OCI-LY3 (cell line): ENCODE data around the gene GALNT2.

ENCODE experiments used
- EZH2phosphoT487 ChIP-seq: fragments of 200-600 bp; shearing (Covaris generic); IDR thresholded peaks from 2 replicates; pipeline ENCODE4 v1.6.1; 2018; ENCODE audit warnings: antibody characterized with exemption, mixed run types, low read depth
- TF ChIP-seq, protein P1 (sequence below): fragments of 200-600, 300-600 bp; sonication (generic); IDR thresholded peaks from 2 replicates; pipeline ENCODE4 v1.5.1; 2014; ENCODE audit warnings: antibody characterized with exemption, low read length, low read depth

DNA sequence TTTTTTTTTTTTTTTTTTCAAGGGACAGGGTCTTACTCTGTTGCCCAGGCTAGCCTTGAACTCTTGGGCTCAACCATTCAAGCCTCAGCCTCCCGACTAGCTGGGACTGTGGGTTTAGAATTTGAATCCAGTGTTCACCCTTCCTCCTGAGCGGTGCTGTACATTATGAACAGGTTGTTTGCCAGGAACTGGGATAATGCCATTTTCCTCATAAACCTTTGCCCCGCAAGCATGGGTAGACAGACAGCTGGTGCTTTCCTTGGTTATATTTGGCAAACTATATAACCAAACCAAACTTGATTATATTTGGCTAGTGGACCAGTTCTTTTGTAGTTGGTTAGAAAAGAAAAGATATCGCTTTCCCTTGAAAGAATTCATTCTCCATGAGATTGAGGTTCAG, 54.9 kb downstream of the GALNT2 start:
- TF ChIP-seq, protein P1, sequence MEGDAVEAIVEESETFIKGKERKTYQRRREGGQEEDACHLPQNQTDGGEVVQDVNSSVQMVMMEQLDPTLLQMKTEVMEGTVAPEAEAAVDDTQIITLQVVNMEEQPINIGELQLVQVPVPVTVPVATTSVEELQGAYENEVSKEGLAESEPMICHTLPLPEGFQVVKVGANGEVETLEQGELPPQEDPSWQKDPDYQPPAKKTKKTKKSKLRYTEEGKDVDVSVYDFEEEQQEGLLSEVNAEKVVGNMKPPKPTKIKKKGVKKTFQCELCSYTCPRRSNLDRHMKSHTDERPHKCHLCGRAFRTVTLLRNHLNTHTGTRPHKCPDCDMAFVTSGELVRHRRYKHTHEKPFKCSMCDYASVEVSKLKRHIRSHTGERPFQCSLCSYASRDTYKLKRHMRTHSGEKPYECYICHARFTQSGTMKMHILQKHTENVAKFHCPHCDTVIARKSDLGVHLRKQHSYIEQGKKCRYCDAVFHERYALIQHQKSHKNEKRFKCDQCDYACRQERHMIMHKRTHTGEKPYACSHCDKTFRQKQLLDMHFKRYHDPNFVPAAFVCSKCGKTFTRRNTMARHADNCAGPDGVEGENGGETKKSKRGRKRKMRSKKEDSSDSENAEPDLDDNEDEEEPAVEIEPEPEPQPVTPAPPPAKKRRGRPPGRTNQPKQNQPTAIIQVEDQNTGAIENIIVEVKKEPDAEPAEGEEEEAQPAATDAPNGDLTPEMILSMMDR: no peak
- no peak for TF ChIP-seq EZH2phosphoT487
